ACHN (cell line): ENCODE data around the gene CAPG.
A peak's percentile ranks its signal among the peaks of the same experiment; 100 is the strongest.
"Not testable (repeated sequence)": the region's sequence is repeated elsewhere in the genome, so short reads cannot be mapped to it uniquely, and the experiment has no call there.

Experiments
- DNase-seq: peaks from one replicate; pipeline ENCODE4 v3.0.0-alpha.2; 2015
- in situ Hi-C: cut with HindIII; loops from 2 replicates; pipeline ENCODE4 v1.10.0; 2017; ENCODE audit warnings: low sequenced_read_pairs, low pct_ligation_motif_present, low pct_unique_long_range_greater_than_20kb

The CAPG gene

DNA sequence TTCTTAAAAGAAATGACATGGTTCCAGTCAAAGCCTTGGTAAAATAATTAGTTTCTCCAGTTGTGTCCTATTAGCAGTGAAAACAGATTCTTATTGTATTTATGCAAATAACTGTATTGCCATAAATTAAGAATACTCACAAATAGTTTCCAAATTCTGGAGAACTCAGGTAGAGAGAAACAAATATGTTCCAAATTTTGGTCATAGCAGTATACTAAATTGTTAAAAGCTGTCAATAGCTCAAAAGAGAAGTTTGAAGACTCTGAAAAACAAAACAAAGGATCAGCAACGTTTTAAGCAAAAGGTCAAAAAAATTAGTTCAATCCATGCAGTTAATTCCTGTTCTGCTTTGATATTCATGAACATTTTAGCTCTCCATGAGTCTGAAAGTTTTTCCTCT is 30.1 kb downstream of the CAPG start:
- in situ Hi-C loops, result no loop called here
- DNase-seq, result no peak

DNA sequence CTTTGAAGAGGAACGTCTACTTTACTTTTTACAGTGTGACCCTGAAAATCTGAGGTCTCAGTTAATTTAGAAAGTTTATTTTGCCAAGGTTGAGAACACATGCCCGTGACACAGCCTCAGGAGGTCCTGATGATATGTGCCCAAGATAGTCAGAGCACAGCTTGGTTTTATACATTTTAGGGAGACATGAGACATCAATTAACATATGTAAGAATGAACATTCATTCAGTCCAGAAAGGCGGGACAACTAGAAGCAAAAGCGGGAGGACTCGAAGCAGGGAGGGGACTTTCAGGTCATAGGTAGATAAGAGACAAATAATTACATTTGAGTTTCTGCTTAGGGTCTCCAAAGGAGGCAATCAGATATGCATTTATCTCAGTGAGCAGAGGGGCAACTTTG is 31.9 kb downstream of the CAPG start:
- in situ Hi-C loops, result no loop called here
- no peak for DNase-seq

DNA sequence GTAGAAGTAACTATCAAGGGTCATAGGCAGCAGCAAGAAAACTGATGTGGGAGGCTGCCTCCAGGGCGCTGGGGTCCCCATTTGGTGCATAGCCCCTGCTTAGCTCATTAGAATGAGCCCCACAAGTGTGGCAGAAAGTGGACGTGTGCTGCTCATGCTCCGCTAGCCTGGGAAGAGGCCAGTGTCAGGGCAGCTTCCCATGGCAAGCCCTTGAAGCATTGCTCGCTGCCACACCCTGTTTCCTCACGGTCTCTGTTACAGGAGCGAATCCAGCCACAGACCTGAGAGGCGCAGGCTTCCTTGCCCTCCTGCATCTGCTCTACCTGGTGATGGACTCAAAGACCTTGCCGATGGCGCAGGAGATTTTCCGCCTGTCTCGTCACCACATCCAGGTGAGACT is 33.1 kb downstream of the CAPG start:
- in situ Hi-C loops, result no loop called here
- DNase-seq, result no peak

DNA sequence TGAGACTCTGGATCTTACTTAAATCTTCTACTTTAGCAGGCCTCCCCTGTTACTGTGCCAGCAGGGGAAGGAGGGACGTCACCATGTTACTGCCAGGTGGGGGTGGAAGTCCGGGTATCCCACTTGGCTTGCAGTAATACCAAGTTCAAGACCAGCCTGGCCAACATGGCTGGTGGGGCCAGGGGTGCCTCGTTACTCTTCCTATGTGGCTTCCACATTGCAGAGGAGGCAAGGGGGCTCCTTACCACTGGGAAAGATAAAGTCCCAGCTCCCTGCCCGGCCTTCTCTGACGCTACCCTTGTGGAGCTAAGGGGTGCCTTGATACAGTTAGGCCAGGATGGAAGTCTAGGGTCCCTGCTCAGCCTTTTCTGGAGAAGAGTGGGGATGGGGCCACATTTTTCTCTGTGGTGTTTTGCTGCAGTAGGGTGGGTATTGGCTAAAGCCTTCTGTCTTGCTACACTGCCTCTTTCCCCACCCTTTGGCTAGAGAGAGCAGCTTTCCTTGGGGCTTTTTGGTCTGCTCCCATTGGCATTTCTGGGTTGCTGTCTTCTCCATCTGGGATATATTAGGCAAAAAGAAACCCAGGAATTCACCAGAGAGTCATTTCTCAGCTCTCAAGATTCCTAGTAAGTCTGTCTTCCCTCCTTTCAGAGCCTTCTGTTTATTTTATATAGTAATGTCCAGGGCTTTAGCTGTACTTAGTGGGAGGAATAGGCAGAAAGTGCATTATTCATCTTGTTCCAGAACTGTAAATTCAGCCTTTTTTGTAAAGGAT is 33.7 kb downstream of the CAPG start:
- no peak for DNase-seq
- in situ Hi-C loops, result no loop called here

DNA sequence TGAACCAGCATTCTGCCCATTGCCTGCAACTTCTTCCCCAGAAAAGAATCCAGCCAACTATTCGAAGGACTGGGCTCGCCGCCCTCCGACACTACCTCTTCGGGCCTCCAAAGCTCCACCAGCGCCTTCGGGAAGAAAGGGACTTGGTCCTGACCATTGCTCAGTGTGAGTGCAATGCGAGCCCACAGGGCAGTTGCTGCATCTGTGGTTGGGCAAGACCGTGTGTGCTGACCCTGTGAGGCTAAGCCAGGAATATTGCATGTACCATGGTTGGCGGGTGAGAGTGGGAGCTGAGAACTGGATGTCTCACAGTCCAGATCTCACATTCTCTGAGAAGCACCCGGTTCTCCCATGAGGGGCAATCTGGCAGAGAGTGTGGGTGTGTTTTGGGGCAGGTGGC is 39.1 kb downstream of the CAPG start:
- no peak for DNase-seq
- in situ Hi-C loops, result no loop called here

DNA sequence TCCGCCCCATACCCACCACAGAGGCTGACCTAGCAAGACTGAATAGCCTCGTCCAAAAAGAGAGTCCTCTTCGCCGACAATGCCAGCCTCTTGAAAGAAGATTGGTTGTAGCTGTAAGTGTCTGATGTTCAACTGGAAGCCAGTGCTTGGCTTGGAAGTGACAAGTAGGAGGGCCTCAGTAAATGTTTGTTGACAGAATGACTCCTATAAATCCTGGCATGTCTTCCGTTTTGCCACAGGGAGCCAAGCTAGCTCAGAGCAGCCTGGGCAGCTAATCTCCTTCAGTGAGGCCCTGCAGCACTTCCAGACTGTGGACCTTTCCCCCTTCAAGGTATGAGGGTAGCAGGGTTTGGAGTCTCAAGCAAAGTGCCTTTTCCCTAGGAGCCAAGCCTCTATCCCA is 40.7 kb downstream of the CAPG start:
- in situ Hi-C loops, result no loop called here
- no peak for DNase-seq

DNA sequence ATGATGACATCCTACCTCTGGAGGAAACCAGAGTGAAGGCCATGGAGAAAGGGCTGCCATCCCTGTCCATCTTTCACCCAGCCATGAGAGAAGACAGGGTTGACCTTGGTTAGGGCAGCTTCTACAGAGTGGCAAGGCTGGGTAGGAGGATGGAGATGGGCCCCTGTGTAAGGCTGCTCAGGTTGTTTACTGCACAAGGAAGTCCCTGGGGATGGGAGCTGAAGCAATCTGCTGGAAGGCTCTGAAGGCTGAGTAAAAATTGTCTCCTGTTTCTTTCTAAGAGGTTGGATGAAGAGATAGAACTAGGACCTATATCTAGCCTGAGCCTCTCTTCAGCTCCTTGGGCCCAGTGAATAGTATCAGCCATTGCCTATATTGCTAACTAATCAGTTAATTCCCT is 41.2 kb downstream of the CAPG start:
- in situ Hi-C loops, result no loop called here

DNA sequence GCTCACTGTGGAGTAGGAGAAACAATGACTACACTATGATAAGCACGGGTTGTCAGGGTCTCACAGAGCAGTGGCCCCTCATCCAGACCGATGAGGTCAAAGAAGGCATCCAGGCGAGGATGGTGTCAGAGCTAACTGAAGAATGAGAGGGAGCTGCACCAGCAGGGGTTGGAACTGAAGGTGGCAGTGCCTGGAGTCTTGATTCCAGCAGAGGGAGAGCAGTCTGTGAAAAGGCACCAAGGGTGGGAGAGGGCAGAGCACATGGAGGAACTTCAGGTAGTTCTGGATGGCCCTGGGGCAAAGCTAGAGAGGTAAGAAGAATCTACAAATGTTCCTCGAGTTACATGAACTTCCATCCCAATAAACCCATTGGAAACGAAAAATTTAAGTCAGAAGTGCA is 43.0 kb downstream of the CAPG start:
- in situ Hi-C loops, result no loop called here
- no peak for DNase-seq

More for the DNA sequence above, 41.2 kb downstream of the CAPG start:
- DNase-seq, result no peak

DNA sequence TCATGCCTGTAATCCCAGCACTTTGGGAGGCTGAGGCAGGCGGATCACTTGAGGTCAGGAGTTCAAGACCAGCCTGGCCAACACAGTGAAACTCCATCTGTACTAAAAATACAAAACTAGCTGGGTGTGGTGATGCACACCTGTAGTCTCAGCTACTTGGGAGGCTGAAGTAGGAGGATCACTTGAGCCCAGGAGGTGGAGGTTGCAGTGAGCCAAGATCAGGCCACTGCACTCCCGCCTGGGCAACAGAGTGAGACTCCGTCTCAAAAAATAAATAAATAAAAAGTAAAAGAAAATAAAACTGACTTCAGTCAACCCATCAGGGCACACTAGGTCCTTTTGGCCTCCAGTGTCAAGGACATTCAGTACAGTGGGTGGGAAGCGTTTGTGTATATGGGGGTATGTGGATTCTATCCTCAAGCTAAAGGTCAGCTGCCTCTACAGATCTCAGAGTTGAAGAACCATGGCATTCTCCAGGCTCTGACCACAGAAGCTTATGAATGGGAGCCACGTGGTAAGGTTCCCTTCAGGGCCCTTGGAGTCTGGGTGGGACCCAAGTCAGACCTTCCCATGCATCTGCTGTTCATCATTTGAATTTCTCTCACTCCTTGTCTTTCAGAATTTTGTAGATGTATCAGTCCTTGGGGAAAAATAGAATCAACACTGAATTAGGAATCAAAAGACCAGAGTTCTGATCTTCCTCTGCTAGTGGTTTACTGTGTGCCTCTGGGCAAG is 47.3 kb downstream of the CAPG start:
- in situ Hi-C loops, result not testable (repeated sequence)

DNA sequence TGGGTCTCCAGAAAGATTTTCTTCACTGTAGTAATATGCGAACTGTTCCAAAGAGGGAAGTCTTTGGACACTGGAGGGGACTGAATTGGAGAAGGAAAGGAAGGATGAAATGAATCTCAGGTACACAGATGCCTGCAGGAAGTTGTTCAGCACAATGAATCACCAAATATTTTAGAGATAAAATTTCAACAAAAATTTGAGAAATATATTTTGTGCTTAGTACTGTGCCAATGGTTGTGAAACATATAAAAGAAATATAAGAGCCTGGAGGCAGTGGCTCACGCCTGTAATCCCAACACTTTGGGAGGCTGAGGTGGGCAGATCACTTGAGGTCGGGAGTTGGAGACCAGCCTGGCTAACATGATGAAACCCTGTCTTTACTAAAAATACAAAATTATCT is 52.4 kb downstream of the CAPG start:
- in situ Hi-C loops, result no loop called here

More for the DNA sequence above, 47.3 kb downstream of the CAPG start:
- not testable (repeated sequence) for DNase-seq

DNA sequence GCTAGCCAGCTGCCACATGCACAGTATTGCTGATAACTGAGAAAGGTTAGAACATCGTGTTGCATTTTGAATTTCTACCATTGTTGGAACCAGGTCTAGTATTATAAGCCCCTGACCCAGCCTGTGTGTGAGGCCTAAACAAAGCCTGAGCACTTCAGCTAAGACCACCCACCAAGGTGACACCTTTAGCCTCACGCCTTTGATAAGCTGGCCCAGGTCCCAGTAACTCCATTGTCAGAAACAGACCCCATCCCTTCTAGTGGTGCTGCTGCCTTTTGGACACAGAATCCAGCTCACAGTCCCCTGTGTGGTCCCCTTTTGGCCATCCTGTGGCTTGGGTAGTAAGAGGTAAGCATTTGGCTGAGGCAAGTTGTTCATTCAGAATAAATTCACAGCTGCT is 54.0 kb downstream of the CAPG start:
- in situ Hi-C loops, result no loop called here
- DNase-seq, result no peak

More for the DNA sequence above, 52.4 kb downstream of the CAPG start:
- no peak for DNase-seq

DNA sequence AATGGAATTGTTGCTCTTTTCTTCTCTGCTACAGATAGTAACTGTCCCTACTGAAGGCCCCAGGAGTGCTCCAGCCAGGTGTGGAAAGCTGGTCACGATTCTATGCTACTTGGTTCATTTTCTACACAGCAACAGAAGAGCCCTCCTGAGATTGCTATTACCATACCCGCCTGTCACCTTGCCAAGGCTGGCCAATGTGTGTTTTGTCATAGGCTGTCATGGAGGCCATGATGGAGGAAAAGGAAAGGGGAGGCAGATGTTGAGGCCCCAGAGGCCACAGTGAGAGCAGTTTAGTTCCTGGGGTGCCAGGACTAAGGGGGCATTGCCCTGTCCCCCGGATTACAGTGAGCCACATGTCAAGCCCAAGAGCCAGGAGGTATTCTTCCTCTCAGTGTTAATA is 54.6 kb downstream of the CAPG start:
- in situ Hi-C loops, result no loop called here
- peak; percentile 11 for DNase-seq

DNA sequence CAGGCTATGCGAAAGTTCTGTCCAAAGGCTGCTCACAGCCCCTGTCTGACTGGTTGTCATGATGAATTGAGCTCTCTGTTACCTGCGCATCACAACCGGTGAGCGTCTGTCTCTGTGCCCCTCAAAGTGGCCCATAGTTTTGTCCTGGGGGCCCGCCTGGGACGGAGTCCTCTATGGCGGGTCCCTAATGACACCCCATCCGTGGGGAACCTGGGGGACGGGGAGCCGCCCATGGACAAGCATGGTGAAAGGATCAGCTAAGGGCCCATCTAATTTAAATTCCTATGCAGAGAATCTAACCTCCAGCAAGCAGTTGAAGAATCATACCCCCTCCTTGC is 55.1 kb downstream of the CAPG start:
- in situ Hi-C loops, result no loop called here
- no peak for DNase-seq

DNA sequence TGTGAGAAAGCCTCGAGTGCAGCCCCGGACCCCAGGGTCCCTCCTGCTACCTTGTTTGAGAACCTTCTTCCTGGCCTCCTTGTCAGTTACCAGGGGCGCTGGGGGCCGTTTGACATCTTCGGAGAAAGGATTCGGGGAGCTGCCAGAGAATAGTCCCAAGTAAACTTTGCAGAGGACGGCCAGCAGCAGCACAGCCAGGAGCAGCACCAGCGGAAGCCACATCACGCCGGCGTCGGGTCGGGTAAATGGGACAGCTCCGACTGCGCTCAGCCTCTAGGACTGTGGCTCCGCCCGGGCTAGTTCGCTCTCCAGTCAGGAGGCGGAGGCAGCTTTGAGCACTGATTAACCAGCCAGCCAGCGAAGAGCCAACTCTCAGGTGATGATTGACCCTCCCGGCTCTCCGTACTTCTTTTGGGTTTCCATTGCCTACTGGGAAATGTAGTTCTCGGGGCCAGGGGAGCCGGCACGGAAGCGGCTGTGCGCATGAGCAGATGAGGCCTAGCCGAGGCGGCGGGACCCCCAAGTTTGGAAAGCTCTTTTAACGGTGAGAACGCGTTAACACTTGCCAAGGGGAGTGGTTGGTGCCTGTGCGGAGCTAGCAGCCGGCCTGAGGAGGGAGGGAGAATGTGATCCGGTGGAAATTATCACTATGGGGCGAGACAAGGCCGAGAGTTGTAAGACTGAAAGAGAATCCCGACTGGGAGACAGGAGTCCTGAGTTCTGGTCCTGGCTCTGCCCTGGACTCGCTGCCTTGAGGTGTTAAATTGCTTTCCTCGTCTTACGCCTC is 55.7 kb downstream of the CAPG start, which contains the start of the genes ELMOD3 and RETSAT:
TSS of gene ELMOD3 (plus strand) at position 484 of the 787 bp plus-strand sequence. CDS start 2,430 bp downstream, outside the sequence.
TSS of gene RETSAT (minus strand) at position 243 of the 787 bp plus-strand sequence. CDS start at position 222, 21 bp downstream.
- peak; percentile 99 for DNase-seq

DNA sequence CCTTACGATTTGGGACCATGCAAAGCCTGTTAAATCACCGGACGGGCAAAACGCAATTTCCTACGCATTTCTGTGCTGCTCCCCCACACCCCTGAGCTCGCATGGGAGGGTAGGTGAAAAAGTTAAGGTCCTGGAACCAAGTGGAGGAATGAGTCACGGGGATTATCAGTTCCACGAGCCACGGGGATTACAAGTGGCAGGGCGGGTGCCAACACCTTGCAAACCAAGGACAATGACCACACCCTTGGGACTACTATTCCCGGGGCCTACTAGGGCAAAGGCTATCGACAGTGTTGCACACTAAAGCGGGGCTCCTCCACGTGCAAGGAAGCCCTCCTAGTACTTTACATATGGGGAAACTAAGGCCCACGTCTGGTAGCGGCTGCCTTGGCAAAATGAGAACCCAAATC is 56.3 kb downstream of the CAPG start:
- DNase-seq, result peak; percentile 55

More for the DNA sequence above, 55.7 kb downstream of the CAPG start, which contains the start of the genes ELMOD3 and RETSAT:
- in situ Hi-C loops, result no loop called here

DNA sequence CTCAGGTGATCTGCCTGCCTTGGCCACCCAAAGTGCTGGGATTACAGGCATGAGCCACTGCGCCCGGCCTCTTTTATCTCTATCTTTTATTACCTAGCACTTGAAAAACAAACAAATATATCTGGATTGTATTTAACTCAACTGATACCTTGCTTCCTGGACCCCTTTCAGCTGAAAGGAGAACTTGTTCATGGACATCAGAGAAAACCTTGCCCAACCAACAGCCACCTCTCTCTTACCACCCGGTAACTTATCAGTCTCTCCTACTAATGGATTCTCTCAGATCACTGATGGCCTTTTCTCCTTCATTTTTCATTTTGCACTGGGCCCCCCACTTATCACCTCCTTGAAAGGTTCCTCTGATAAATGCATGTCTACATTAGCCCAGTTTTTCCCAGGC is 62.6 kb downstream of the CAPG start:
- DNase-seq, result no peak
- in situ Hi-C loops, result no loop called here

More for the DNA sequence above, 56.3 kb downstream of the CAPG start:
- in situ Hi-C loops, result no loop called here
